Brain pericyte (primary cell): ENCODE results near the gene PCSK6.

Experiments used
- DNase-seq: peaks from one replicate; pipeline ENCODE4 v3.0.0-alpha.2; 2012; ENCODE audit warnings: low read depth, low spot score

Gene PCSK6

DNA sequence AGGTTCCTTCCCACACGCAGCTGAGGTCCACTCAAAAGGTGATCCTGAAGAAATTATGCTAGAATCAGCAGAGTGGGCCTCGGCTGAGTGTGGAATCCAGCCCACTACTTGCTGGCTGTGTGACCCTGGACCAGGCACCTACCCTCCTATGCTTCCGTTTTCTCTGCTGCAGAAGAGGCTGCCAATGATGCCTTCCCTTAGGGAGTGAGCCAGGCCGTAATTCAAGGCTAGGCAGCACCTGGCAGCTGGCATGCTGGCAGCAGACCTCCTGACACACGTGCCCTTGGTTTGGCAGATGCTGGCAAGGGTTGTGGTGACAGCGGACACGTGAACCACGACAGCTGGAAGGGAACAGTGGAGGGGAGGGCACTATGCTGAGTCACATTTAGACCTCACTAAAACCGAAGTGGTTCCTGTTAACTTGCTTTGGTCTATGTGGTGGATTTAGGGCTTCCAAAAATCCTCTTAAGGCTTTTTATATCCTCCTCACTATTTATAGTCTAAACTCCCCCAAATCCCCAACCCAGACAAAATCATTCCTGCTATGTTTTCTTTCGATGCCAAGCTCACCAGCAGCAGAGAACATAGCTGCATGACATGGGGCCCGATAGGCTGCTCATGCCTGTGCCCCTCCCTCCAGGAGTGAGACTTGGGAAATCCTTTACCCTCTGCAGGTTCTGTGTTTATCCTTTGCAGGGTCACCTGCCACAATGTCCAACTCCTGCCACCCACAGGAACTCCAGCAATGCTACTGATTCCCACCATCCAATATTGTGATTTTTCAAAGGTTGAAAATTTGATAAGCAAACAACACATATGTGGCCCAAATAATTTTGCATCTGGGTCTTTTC, 10.6 kb upstream of the PCSK6 start:
- DNase-seq: no peak

DNA sequence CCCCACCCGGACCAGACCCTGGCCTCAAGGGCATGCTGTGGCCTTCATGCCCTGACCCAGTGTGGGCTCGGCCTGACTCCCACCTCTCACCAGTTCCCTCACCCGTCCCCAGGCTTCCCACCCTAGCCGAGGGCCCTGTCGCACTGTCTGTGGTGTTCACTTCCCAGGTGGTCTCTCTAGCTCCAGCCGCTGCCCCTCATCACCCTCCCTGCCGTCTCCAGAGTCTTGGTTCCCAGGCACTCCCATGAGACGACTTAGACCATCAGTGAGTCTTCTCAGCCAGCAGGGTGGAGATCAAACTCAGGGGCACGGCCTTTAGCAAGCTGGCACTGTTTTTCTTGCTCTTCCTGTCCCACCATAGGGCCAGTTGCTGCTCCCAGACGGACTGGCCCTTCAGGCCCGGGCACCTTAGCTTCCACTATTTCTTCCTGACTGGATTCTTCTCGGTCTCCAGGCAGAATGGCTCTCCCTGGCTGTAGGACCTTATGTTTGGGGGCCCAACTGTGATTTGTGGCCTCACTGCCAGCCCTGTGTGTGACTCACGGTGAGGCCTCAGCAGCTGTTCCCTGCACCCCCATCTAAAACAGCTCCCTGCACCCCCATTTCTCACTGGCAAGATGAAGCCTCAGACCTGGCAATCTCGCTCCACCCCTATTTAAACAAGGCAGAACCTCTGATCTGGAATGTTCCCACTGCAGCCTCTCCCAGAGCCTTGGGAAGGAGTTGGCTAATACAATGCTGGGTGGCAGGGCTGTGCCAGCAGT, 9.4 kb upstream of the PCSK6 start:
- DNase-seq: no peak

DNA sequence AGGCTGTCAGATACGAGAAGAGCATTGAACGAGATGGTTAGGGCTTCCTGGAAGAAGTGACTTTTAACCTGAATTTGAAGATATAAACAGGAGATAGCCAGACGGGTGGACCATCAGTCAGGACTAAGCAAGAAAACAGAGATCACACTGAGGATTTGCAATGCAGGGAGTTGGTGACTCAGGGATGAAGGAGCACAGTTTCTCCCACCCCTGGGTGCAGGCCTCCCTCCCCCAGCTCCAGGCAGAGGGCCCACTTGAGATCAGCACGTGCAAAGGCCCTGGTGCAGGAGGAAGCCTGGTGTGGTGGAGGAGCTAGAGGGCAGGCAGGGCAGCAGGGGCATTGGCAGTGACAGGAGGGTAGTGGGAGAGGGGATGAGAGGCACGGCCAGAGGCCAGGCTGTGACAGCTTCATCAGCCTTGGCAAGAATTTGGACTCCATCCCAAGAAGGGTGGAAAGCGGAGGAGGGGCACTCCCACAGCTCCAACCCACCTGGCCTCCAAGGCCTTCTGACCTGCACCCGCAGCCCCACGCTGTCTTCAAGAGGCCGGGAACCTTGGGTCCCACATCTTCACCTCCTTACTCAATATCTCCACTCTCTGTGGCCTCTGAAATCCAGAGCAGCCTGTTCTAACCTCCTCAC, 8.7 kb upstream of the PCSK6 start:
- DNase-seq: no peak

DNA sequence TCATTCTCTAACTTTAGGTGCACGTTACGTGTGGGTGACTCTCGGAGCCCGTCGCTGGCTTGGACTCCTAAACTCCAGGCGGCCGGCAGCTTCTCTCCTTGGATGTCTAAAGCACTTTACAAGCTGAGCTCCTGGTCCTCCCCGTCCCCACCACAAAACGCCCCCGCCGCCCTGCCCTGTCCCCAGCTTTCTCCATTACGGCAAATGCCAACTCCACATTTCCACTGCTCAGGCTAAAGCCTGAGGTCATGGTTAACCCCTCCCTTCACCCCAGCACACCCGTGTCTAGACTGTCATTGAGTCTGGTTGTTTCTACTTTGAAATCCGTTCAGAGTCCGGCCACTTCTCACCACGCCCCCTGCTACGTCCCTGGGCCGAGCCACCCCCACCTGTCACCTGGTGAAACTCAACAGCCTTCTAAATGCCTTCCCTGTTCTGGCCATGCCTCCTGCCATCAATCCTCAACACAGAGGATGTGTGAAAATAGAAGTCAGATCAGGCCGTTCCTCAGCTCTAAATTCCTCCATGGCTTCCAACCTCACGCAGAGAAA, 8.1 kb upstream of the PCSK6 start:
- DNase-seq: no peak

DNA sequence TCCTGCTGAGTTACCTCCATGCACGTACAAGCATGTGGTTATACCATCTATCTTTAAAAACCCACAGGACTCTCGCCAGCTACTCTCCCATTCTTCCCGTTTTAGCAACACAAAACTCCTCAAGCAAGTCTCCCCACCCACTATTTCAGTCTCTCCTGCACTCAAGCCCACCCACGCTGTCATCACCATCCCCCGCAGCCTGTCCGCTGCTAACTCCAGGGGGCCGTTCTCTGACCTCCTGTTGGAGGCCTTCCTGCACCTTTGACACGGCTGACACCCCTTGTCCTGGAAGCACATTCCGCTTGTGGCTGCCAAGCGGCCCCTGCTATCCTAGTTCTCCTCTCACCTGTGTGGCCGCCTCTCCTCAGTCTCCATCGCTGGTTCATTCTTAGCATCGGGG, 7.5 kb upstream of the PCSK6 start:
- DNase-seq: no peak

DNA sequence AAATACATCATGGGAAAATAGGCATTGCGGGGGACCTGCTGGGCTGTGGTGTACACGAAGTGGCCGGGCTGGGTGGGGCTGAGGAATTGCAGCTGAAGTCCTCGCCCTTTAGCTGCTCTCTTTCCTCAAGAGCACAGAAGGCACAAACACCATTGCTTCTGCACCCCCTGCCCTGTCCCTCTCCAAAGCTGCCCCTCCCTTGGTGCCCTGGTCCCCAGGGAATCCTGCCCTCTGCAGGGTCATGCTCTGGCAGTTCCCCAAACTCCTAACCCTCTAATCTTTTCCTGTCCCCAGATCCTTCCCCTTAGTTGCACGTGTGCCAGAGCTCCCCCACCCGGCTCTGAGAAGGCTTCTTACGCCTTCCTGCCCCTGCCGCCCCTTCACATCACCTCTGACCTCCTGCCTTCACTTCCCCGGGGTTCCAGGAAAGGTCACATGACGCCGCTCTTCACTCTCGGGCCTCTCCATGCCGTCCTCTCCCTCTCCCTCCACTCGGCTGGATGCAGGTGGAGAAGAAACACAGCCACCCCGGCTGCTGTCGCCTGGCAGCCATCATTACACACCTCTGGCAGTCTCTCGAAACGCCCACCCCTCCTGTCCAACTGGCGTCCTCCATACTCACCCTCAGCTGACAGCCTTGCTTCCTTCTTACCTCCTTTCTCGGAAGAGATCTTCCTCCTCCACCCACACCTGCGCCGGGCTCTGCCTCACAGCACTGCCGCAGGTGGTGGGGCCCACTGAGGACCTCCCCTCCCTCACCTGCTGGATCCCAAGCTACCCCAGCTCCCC, 6.9 kb upstream of the PCSK6 start:
- DNase-seq: no peak

DNA sequence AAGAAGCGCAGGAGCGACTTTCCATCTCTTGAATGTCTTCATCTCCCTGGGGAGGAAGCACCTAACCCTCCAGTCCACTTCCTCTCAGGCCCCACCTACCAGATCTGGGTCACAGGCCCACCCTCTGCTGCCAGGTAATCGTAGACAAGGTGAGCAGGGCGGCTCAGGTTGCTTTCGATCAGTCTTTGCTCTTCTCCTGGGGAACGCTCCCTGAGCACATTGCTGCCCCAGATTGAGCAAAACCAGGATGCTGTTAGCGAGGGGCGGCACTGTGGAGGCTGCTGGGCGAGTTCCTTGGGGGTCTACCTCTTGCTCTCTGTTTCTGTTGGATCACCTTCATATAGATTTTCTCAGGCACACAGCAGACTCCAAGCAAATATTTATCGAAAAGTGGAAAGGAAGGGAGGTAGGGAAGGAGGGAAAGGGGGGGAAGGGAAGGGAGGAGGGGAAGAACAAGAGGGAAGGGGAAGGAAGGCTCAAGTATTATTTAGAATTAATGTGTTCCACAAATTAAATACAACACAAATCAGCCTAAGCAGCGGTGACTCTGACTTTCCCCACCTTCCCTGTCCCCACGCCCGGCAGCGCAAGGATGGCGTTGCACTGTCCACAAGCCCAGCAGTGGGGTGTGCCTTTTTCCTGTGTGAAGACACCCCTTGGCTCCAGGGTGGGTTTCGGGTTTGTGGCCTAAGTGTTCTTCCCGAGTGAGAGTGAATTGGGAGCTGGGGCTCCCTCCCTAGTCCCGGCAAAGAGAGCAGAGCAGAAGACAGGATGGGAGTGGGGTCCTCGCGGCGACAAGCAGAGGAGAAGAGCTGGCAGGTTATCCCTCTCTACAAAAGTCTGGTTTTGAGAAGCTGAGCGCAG, 6.1 kb upstream of the PCSK6 start:
- DNase-seq: no peak

DNA sequence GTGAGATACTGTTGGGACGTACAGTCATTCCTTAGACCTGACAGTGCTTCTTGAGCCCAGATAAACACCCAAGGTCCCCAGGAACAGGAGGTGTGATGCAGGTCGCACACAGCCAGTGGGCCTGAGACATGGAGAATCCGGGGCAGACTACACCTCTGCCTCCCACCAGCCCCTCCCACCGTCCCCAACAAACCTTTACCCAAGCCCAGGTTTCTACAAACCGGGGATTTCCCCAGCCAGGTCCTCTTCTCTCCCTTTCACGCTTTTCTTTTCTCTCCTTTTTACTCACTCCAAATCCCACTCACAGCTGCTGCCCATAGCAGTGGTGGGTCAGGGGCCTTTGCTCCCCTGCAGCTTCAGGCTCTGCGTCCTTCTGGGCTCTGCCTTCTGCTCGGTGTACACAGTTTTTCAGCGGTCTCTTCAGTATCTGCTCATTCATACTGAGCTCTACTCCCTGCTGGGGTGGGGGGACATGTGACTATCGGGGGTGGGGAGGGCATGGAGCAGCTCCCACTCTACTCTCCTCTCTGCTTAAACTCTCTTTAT, 4.8 kb upstream of the PCSK6 start:
- DNase-seq: no peak

DNA sequence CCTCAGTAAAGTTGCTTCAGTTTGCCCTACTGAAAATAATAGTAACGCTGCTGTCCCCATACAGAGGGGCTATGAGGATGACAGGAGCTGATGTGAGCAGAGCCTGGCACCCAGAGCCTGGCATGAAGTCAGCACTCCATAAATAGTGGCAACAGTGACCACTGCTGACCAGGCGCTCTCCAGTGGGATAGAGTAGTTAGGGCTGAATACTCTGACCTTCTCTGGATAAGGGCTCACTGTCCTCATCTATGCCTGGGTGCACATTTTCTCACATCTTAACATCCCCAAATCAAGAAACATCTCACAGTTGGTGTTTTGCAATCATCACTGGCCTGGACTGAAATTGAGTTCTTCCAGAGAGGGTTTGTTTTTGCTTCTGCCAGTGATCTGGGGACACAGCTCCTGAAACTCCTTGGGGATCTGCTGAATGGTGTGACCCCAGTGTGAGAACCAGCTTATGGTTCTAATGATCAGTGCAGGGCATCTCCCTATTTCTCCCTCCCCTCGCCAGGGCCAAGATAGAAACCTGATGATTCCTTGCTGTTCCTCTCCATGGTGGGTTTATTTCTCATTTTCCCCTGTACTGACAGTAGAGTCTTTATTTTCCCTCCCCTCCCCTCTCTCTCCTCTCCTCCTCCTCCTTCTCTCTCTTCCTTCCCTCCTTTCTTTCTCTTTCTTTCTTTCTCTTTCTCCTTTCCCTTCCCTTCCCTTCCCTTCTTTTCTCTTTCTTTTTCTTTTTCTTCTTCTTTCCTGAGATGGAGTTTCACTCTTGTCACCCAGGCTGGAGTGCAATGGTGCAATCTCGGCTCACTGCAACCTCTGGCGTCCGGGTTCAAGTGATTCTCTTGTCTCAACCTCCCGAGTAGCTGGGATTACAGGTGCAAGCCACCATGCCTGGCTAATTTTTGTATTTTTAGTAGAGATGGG, 3.5 kb upstream of the PCSK6 start:
- DNase-seq: no peak

DNA sequence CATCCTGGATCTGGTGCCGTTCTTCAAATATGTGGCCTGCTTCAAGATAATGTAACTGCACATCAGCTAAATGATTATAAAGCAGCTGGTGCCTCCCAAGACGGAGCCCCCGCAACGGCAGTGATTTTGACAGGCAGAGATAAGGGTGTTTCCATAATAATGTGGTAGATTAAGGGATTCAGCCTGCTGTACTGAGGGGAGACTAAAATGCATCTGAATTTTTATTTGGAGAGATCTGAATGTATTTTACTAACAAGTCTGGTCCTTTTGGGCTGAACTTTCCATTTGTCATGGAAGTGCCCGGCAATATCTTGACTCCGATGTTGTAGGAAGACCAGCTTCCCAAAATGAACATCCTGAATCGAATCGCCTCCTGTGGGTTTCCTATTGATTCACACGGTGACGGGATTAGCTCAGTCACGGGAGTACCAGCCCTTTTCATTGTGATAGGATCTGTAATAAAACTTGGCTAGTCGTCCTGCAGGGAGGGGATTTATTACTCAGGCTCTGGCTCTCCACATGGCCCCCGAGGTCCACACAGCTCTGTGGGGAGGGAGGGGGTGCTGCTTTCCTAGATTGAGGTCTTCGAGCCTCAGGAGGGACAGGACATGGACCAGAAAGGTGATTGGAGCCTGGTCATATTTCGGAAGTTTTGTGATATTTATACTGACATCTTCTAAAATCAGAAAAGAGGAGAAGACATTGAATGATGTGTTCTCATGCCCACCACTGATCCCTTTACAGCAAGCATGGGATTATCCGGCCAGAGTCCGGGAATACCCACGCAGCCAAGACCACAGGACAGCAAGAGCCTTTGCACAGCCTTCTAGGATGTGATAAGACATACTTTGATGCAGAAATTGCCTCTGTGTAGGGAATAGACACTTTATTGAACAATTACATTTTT, 2.5 kb upstream of the PCSK6 start:
- no peak for DNase-seq

DNA sequence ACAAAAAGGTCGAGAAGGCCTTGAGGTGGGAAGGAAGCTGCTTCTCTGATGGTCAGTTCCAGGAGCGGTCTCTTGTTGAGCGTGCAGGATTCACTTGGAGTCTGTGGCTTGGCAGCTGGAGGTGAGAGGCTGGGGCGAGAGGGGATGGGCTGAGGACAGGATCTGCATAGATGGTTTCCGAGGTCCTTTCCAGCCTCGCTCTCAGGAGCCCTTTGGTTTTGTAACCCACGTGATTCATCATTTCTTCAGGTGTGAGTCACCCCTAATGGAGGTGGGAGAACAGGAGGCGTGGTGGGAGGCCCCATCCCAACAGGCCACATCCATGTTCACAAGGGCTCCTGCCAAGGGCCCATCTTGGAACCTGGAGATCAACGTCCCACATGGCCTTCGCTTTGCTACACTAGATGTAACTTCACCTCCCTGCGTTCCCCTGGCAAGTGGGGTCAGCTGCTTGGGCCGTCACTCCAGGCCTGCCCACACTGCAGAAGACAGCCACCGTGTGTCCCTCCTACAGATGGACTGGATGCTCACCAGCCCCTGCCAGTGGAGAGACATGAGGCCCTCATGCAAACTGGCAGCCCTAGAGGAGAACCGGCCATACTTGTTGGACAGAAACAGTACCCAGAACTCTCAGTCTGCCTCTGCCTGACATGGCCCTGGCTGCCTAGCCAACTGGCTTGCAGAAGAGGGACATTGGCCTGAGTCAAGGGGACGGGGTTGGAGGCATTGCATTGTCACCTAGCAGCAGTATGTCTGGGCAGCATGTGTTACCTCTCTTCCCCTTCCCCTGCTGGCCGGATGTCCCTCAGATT, 1.6 kb upstream of the PCSK6 start:
- DNase-seq: no peak

DNA sequence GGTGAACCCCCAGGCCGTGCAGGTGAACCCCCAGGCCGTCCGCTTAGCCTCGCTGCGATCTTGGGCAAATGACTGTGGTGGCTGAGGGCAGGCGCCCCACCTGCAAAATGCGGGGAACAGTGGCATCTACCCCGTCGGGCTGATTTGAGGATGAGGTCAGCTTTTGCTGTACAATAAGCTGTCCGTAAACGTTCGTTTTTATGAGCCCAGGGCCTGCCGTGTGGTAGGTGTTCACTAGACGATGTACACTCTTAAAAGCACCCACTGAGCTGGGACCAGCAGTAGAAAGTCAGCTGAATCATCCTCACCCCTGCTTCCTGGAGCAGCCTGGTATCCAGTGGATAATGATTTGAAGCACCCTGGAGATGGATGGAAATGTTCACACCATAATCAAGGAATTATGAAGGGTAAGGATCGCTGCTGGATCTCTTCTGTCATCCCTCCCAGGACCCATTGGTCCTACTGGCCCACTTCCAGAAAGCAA, 943 bp upstream of the PCSK6 start:
- no peak for DNase-seq

DNA sequence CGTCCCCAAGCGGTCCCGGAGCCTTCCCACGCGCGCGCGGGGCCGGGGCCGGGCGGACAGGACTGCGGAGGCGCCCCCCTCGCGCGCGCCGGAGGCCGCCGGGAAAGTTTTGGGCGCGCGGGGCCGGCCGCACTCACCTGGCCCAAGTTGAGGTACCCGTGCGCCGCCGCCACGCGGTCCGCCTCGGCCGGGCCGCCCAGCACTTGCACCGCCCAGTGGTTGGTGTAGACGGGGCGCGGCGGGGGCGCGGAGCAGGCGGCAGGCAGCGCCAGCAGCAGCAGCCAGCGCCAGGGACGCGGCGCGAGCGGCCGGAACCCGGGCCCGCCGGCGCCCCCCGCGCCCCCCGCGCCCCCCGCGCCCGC, 289 bp downstream of the PCSK6 start:
- DNase-seq: no peak

DNA sequence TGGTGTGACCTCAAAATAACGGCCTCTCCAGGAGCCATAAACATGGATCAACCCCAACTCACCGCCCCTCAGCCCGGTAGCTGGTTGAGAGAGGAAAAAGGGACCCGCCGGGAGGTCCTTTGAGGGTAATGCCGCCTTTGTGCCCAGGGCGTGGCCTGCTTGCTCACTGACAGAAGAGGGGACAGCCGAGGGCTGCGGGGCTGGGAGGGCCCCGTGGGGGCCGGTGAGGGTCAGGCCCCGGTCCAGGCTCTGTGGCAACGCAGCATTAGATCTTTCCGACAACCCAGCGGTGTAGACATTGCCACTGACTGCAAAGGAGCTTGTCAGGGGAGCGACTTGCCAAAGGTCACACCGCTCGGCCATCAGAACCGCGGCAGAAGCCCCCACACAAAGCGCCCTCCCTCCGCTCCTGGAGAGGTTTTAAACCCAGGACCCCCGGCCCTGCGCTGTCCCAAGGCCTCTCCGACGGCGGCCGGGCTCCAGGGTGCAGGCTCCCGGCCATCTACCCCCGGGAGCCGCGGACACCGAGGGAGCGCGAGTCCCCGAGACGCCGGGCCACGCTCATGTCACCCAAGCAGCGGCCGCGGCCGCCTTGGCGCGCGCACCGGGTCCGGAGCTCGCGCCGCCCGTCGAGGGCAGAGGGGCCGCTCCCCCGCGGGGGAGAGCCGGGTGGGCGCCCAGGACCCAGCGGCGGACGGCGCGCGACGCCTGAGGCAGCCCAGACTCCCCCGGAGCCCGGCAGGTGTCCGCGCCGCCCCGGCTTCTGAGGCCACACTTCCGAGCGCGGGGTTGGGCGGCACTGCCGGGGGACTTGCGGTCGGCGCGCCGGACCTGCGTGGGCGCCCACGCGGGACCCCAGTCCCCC, 975 bp downstream of the PCSK6 start:
- no peak for DNase-seq

DNA sequence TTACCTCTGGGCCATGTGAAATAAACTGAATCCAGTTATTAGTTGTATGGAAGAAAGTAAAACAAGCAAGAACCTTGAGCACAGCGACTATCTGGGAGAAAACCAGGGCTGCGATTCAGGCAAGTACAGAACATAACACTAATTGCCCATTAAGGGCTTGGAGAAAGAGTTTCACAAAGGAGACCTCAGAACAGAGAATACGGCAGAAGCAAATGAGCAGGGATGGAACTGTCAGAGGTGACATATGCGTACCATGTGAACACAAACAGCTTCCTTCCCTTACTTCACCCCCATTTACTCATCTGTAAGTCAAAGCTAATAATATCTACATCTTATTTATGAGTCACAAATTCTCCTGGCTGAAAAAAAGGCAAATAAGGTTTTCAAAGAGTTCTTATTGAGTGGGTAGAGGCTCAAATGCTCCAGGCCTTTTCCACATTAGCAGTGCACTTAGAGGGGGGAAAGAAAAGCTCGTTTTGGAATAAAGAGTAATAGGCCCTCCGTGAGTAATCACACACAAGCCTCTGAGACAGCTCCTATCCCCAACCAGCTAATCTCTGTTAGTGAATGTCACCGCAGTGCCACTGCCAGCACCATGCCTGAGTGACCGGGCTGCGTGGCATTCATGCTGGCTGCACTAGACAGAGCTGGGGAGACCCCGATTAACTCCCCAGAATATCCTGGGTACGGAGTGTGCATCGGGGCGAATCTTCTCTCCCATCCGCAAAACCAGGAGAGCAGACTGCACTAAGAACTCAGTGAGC, 2.6 kb downstream of the PCSK6 start:
- no peak for DNase-seq
